Natural killer cell (primary cell): ENCODE data around the gene THSD4. TPM values are rescaled to one million over a fixed set of nuclear protein-coding genes. Genes with fewer than 3 reads are reported as not detected.

Source experiments
- ATAC-seq, 3 donors: fragments of 150-1000 bp in 2 of 3; fragments of 200-7000 bp in 1 of 3; cut with Tn5 transposase; 1 replicate in 1 of 3; 2 replicates in 2 of 3; pipeline ENCODE4 v1.10.0; 2021; ENCODE audit warnings: mild to moderate bottlenecking in 2 of 3, moderate library complexity in 2 of 3
- DNase-seq, 2 donors: peaks; one replicate each; pipeline versions ENCODE4 v3.0.0 to v3.0.0-alpha.2; 2013 to 2021; ENCODE audit warnings: mixed read lengths in 1 of 2
- H3K27ac ChIP-seq: one replicate; pipeline ENCODE4 v1.5.1; 2013; ENCODE audit warnings: mild to moderate bottlenecking, low read length
- H3K27me3 ChIP-seq: one replicate; pipeline ENCODE4 v1.6.1; 2013; ENCODE audit warnings: low read length; ENCODE audit not compliant: control insufficient read depth, insufficient read depth
- H3K36me3 ChIP-seq: one replicate; pipeline ENCODE4 v1.6.1; 2013; ENCODE audit warnings: low read length; ENCODE audit not compliant: control insufficient read depth, insufficient read depth
- H3K4me1 ChIP-seq: one replicate; pipeline ENCODE4 v1.6.1; 2013; ENCODE audit warnings: low read length; ENCODE audit not compliant: control insufficient read depth, insufficient read depth
- H3K4me3 ChIP-seq: one replicate; pipeline ENCODE4 v1.5.1; 2013; ENCODE audit warnings: low read length
- H3K9me3 ChIP-seq: one replicate; pipeline ENCODE4 v1.6.1; 2013; ENCODE audit warnings: low read length; ENCODE audit not compliant: control insufficient read depth, insufficient read depth
- H3K27ac Mint-ChIP-seq, 2 donors: one replicate each; pipeline ENCODE4 v1.8.0; 2022; ENCODE audit warnings: mild to moderate bottlenecking in 2 of 2, mixed read lengths in 2 of 2, moderate library complexity in 1 of 2
- H3K27me3 Mint-ChIP-seq, 2 donors: one replicate each; pipeline ENCODE4 v1.8.0; 2022; ENCODE audit warnings: low read depth in 2 of 2, mixed read lengths in 2 of 2
- H3K36me3 Mint-ChIP-seq: one replicate; pipeline ENCODE4 v1.8.0; 2022; ENCODE audit warnings: mixed read lengths
- H3K4me1 Mint-ChIP-seq, 2 donors: one replicate each; pipeline ENCODE4 v1.8.0; 2022; ENCODE audit warnings: mixed read lengths in 2 of 2
- H3K4me3 Mint-ChIP-seq: one replicate; pipeline ENCODE4 v1.8.0; 2022; ENCODE audit warnings: mild to moderate bottlenecking, moderate library complexity, mixed read lengths
- H3K9me3 Mint-ChIP-seq, 2 donors: one replicate each; pipeline ENCODE4 v1.8.0; 2022; ENCODE audit warnings: mixed read lengths in 2 of 2
- WGBS: methylation state at CpG from one replicate; pipeline ENCODE4 v1.1.7; 2013; ENCODE audit warnings: missing lambda C conversion rate; ENCODE audit not compliant: insufficient coverage; 5-methylcytosine and 5-hydroxymethylcytosine counted together
- intact Hi-C: fragments of 100-400 bp; cut with micrococcal nuclease; formaldehyde crosslinking; loops from one replicate; pipeline ENCODE4 v1.14.2; 2022
- total RNA-seq, 4 donors: library from RNA; stranded (reverse); fragments of 120-200 nt in 1 of 4; gene quantifications; one replicate each; pipeline versions ENCODE4 v1.2.3 to v1.2.4, GENCODE V29; 2013 to 2022
- TF ChIP-seq, protein P1 (sequence below): fragments of 200-600 bp; IDR thresholded peaks from one replicate; pipeline ENCODE4 v1.8.0; 2022; ENCODE audit warnings: antibody characterized with exemption

Gene THSD4
- total RNA-seq, 3 donors from 2014 or later (not counting 1 experiment from before 2014, with no cell fraction given): not detected

DNA sequence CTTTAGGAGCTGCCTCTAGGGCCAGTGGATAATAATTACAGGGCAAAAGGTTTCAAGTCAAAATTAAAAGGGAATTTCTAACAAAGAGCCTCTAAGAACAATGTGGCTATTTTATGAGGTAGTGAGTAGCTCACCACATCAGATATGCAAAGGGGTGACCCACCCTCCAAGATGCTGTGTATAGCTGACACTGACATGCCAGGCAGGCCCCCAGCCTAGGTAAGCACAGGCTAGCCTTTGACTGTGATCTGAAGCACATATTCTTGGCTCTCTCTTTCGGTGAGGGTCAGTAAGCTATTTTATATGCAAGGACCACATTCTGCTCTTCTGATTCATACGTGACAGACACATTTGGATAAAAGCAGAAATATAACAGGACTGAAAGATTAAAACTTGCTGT is 2.8 kb upstream of the THSD4 start:
- peaks cover 5 to 7% of the 10 kb centered on the region in 2 donors for H3K4me1 Mint-ChIP-seq
- Histone ChIP-seq H3K4me1 (peaks cover 8% of the 10 kb centered on the region), H3K36me3 (no peaks in the 10 kb centered on the region), H3K4me3 (no peak overlapping the region), H3K27ac (no peak overlapping the region), H3K27me3 (peaks cover 6% of the 10 kb centered on the region), H3K9me3 (no peaks in the 10 kb centered on the region)
- DNase-seq (no peak), ATAC-seq (no peak)
- H3K9me3 Mint-ChIP-seq: no peaks in the 10 kb centered on the region
- TF ChIP-seq, protein P1, sequence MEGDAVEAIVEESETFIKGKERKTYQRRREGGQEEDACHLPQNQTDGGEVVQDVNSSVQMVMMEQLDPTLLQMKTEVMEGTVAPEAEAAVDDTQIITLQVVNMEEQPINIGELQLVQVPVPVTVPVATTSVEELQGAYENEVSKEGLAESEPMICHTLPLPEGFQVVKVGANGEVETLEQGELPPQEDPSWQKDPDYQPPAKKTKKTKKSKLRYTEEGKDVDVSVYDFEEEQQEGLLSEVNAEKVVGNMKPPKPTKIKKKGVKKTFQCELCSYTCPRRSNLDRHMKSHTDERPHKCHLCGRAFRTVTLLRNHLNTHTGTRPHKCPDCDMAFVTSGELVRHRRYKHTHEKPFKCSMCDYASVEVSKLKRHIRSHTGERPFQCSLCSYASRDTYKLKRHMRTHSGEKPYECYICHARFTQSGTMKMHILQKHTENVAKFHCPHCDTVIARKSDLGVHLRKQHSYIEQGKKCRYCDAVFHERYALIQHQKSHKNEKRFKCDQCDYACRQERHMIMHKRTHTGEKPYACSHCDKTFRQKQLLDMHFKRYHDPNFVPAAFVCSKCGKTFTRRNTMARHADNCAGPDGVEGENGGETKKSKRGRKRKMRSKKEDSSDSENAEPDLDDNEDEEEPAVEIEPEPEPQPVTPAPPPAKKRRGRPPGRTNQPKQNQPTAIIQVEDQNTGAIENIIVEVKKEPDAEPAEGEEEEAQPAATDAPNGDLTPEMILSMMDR: no peak
- intact Hi-C loops: no loop called here
- H3K27ac Mint-ChIP-seq: no peak overlapping the region
- H3K4me3 Mint-ChIP-seq: no peak overlapping the region
- no peaks in the 10 kb centered on the region for H3K36me3 Mint-ChIP-seq
- H3K27me3 Mint-ChIP-seq: peaks cover 26 to 35% of the 10 kb centered on the region in 2 donors
- 86% methylated on average over 2 of the region's 2 CpGs for WGBS

DNA sequence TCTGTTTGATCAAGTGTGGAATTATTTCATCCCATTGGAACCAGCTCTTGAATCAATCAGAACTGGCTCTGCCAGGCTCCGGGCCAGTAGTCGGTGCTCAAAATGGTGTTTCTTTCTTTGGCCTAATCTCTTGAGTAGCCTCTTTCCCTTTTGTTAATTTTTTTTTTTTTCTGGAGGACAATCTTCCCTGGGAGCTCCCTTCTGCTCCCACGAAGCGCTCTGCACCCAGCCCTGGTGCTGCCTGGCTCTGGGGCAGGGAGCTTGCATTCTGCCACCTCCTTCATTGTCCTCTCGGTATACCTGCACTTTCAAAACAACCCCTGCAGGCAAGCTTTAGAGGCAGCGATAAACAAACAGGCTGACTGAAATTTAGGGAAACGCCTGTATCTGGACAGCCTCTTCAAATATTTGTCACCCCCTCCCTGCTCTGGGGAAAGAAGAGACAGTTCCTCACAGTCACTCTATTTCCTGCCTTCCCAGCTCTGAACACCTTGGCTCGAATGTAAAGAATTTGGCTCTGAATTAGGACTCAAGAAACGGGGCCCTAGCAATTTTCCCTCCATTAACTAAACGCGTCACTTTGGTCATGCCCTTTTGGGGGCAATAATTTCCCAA is 1.1 kb upstream of the THSD4 start:
- Histone ChIP-seq H3K4me1 (peaks cover 8% of the 10 kb centered on the region), H3K36me3 (no peaks in the 10 kb centered on the region), H3K4me3 (no peak overlapping the region), H3K27me3 (peaks cover 6% of the 10 kb centered on the region), H3K27ac (no peak overlapping the region), H3K9me3 (no peaks in the 10 kb centered on the region)
- no peak for ATAC-seq
- intact Hi-C loops: no loop called here
- 81% methylated on average over 9 of the region's 11 CpGs for WGBS
- Mint-ChIP-seq H3K27me3 (peaks cover 40 to 53% of the 10 kb centered on the region in 2 donors), H3K9me3 (no peaks in the 10 kb centered on the region), H3K27ac (no peak overlapping the region), H3K4me3 (peak overlapping the region; percentile 47), H3K36me3 (no peaks in the 10 kb centered on the region), H3K4me1 (peaks cover 5 to 7% of the 10 kb centered on the region in 2 donors)
- TF ChIP-seq, protein P1: no peak
- DNase-seq: no peak

DNA sequence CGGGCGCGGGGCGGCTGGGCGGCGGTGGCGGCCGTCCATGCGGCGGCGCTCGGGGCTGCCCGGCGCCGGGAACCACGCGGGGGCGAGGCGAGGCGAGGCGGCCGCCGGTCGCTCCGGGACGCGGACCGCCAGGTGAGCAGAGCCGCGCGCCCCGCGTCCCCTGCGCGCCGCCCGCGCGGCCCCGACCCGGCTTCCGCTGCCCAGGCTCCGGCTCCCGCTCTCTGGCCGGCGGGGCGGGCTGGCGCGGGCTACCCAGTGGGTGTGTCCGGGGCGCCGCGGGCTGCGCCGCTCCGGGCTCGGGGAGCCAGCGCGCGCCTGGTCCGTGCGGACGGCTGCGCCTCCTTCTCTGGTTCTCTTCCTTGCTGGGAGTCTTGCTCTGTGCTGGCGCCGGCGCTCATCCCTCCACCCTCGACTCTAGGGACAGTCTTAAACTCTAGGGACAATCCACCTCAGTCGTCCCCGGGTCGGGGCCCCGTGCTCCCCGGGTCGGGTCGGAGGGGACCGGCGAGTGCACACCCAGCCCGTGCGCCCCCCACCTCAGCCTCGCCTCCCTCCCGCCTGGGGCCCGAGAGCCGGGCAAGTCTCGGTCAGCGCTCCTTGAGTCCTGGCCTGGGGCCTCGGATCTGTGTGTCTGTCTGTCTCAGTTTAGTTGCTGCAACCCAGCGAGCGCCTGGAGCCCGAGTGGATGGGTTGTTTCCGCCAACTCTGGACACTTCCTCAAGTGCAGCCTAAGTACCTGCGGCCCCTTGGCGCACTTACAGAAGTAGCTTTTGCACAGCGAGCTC is 488 bp downstream of the THSD4 start:
- Mint-ChIP-seq H3K4me3 (peak overlapping the region; percentile 80), H3K9me3 (no peaks in the 10 kb centered on the region), H3K4me1 (peaks cover 5 to 7% of the 10 kb centered on the region in 2 donors), H3K27ac (no peak overlapping the region), H3K27me3 (peaks cover 38 to 51% of the 10 kb centered on the region in 2 donors), H3K36me3 (no peaks in the 10 kb centered on the region)
- peaks cover 8% of the 10 kb centered on the region for H3K4me1 ChIP-seq
- intact Hi-C loops: no loop called here
- no peaks in the 10 kb centered on the region for H3K9me3 ChIP-seq
- 1% methylated on average over 93 of the region's 93 CpGs for WGBS
- H3K27me3 ChIP-seq: peaks cover 6% of the 10 kb centered on the region
- H3K27ac ChIP-seq: no peak overlapping the region
- H3K36me3 ChIP-seq: no peaks in the 10 kb centered on the region
- peak in 2 of 3 donors; percentile 14 to 60 for ATAC-seq
- peak in 1 of 2 donors; percentile 4 for DNase-seq
- H3K4me3 ChIP-seq: no peak overlapping the region
- TF ChIP-seq, protein P1: no peak
